PC-3 (cell line): ENCODE results near the gene OVOL3.

ENCODE experiments used
- CTCF ChIP-seq: fragments of 300-600 bp; sonication (generic); conservative IDR thresholded peaks from 2 replicates; pipeline ENCODE4 v1.5.1; 2017; ENCODE audit warnings: antibody characterized with exemption, low read depth, mild to moderate bottlenecking, low read length
- EZH2 ChIP-seq: fragments of 300-600 bp; sonication (generic); IDR thresholded peaks from one replicate; pipeline ENCODE4 v1.6.1; 2017; ENCODE audit warnings: antibody characterized with exemption, mild to moderate bottlenecking, low read length; ENCODE audit not compliant: unreplicated experiment
- EZH2phosphoT487 ChIP-seq: fragments of 300-600 bp; sonication (generic); IDR thresholded peaks from 2 replicates; pipeline ENCODE4 v1.6.1; 2018; ENCODE audit warnings: mild to moderate bottlenecking, antibody characterized with exemption, low read length, borderline replicate concordance

- TF ChIP-seq EZH2phosphoT487 (no peak), CTCF (no peak), EZH2 (no peak)
Observed at GRCh38 chr19:36113425-36113824, 2.5 kb downstream of the OVOL3 start.
